ENCODE data around the gene AP3S2.

The AP3S2 gene

DNA sequence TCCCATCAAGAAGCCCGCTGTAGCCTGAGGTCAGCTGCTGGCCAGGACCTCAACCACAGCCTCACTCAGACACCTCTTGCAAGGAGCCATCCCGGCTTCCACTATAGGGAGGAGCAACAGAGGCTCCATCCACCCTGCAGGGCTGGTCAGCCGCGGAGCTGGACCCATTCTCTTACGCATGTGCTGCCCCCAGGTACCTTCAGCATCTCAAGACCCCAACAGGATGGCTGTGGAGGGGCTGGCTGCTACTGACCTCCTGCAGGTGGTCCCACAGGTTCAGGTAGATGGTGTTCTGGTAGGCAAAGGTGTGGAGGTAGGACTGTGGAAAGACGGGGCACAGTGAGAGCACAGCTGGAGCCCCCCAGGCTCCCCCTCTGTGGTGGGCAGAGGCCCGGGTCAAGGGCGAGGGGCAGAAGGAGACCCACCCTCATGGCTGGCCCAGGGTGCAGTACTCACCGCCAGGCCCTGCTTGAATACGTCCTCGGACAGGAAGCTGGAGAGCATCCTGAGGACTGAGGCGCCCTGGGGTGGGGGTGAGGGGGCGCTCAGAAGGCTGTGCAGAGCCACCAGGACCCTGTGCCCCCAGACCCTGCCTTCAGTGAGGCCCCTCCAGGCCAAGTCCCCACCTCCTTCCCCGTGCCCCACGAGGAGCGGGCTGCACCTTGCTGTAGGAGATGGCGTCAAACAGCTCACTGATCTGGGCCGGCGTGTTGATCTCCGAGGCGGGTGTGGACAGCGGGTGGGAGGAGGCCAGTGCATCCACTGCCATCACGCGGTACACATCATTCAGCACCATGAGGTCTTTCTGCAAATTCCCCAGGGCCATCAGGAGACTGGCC lies 90.6 kb downstream of the AP3S2 start:
- no peak for TF ChIP-seq CTCF (IDR thresholded peaks at IDR 0.05; ENCODE audit: low read depth, low read length)
- no peak for DNase-seq (ENCODE audit: extremely low read depth, low read depth)

DNA sequence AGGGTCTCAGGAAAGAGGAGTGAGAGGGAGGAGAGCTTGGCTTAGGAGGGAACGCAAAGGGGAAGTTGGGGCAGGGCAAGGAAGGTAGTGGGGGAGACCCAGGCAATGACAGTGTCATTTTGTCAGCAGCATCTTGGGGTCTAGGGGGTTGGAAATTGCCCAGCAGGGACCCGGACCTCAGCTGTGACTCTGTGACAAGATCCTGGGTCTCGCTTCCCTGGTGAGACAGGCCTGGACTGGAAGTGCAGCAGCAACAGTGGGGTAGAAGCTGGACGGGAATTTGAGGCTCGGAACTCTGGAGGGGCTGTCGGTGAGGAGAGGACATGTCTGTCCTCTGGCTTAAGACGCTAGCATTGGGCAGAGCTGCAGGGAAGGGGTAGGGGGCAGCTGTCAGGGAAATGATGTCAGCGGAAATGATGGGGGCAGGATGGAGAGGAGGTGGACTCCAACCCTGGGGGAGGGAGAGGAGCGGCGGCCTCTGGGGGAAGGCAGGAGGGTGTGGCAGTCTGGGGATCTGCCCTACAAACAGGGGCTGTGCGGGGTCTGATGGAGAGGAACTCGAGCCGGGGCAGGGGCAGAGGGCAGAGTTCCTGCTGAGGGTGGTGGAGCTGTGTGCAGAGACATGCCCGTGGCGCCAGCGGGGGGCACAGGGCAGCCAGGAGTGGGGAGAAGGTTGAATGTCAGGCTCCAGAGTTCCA lies 91.4 kb downstream of the AP3S2 start:
- no peak for DNase-seq (ENCODE audit: extremely low read depth, low read depth)
- TF ChIP-seq CTCF (IDR thresholded peaks at IDR 0.05; ENCODE audit: low read depth, low read length), result no peak

DNA sequence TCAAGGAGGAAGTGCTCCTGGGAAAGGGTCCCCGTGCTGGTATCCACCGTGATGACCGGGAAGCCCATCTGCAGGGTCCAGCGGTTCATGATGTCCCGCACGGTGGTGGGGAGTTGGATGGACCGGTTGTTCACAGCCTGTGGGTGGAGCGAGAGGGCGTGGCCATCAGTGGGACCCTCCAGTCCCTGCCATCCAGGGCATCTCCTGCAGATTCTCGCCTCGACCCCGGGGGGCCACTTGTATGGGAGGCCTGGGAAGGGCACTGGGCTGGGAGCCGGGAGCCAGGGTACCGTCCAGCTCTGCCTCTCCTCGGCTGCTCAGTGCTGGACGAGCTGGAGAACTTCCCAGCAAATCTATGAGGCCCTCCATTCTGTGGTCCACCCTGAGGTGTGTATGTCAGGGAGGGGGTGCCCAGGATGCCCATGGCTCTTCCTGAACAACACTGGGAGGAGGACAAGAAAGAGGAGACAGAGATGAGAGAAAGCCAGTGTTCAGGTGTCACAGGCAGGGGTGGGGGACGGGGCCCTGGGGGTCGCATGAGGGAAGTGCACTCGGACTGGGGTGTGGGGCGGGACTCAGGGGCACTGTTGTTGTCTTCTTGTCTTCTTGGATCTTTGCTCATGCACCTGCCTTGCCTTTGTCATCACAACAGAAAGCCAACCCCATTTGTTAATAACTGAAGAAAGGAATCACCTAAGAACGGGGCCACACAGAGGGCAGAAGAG lies 92.2 kb downstream of the AP3S2 start:
- TF ChIP-seq CTCF (IDR thresholded peaks at IDR 0.05; ENCODE audit: low read depth, low read length), result no peak
- no peak for DNase-seq (ENCODE audit: extremely low read depth, low read depth)

GRCh38 chr15:89799918-89800498 lies 93.8 kb downstream of the AP3S2 start:
- no peak for TF ChIP-seq CTCF (IDR thresholded peaks at IDR 0.05; ENCODE audit: low read depth, low read length)
- DNase-seq (ENCODE audit: extremely low read depth, low read depth), result no peak

GRCh38 chr15:89799011-89799911 lies 94.5 kb downstream of the AP3S2 start:
- TF ChIP-seq CTCF (IDR thresholded peaks at IDR 0.05; ENCODE audit: low read depth, low read length), result no peak
- DNase-seq (ENCODE audit: extremely low read depth, low read depth), result no peak

GRCh38 chr15:89797678-89798201 lies 96.1 kb downstream of the AP3S2 start:
- no peak for TF ChIP-seq CTCF (IDR thresholded peaks at IDR 0.05; ENCODE audit: low read depth, low read length)
- DNase-seq (ENCODE audit: extremely low read depth, low read depth), result no peak

All from AG09319 (cell line).